Measurements from ENCODE around the gene RFT1.
A peak's percentile ranks its signal among the peaks of the same experiment; 100 is the strongest.
"Not testable (repeated sequence)": the region's sequence is repeated elsewhere in the genome, so short reads cannot be mapped to it uniquely, and the experiment has no call there.

The RFT1 gene

GRCh38 chr3:53054233-53054632 is 76.0 kb downstream of the RFT1 start:
- H2BK15ac ChIP-seq (ENCODE audit: low read depth, poor library complexity, severe bottlenecking); H2AFZ ChIP-seq (ENCODE audit: low read depth, low read length); H3K18ac ChIP-seq (ENCODE audit: low read depth in 1 of 2, low read length in 2 of 2); H3K79me1 ChIP-seq (replicated peaks; ENCODE audit: low read length, poor library complexity, severe bottlenecking); H2BK120ac ChIP-seq (ENCODE audit: low read depth, low read length); H2AK5ac ChIP-seq (ENCODE audit: low read length, severe bottlenecking); H3K14ac ChIP-seq (ENCODE audit: low read length in 2 of 2); H3K9ac ChIP-seq (ENCODE audit: low read length); H3K27me3 ChIP-seq (ENCODE audit: control insufficient read depth in 1 of 2, insufficient read depth in 1 of 2, low read length in 2 of 2); H3K9me3 ChIP-seq (ENCODE audit: control insufficient read depth, low read length); H3K4me1 ChIP-seq (ENCODE audit: control insufficient read depth, insufficient read depth, low read depth, low read length); H3K4ac ChIP-seq (ENCODE audit: low read depth in 1 of 2, low read length in 2 of 2); H3K23ac ChIP-seq (ENCODE audit: low read length in 2 of 2); H3K27ac ChIP-seq (ENCODE audit: low read length, poor library complexity, severe bottlenecking); H3K4me3 ChIP-seq (ENCODE audit: insufficient read depth in 1 of 2, low read depth in 1 of 2, low read length in 2 of 2); H2BK5ac ChIP-seq (ENCODE audit: low read depth, low read length, poor library complexity, severe bottlenecking); H4K91ac ChIP-seq (ENCODE audit: low read length); DNase-seq; H3K36me3 ChIP-seq (ENCODE audit: control insufficient read depth in 1 of 2, insufficient read depth in 2 of 2, low read depth in 1 of 2, low read length in 2 of 2); H2BK12ac ChIP-seq (ENCODE audit: low read length in 2 of 2); H4K8ac ChIP-seq (ENCODE audit: low read length); H3K4me2 ChIP-seq (ENCODE audit: low read length, poor library complexity, severe bottlenecking): not testable (repeated sequence)
- WGBS = 91% methylated on average over 5 of the region's 7 CpGs

DNA sequence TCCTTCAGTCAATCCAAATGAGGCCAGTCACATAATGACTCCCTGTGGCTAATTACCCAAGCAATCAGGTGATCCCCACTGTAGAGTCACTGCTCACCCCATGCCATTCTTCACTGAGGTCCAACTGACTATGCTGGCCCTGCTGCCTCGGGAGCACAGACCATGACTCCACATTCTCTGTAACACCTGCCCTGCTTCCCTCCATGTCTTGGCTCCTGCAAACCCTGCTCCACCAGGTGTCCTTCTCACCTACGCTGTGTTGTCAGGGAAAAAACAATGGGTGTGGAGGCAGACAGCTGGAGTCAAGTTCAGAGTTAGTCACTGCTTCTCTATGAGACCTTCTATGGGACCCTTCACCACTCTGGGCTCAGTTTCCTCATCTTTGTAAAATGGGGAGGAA is 78.3 kb downstream of the RFT1 start:
- H2AFZ ChIP-seq (ENCODE audit: low read depth, low read length) = no peak overlapping the region
- no peak overlapping the region for H3K9ac ChIP-seq (ENCODE audit: low read length)
- no peak overlapping the region for H4K91ac ChIP-seq (ENCODE audit: low read length)
- H3K36me3 ChIP-seq (ENCODE audit: control insufficient read depth in 1 of 2, insufficient read depth in 2 of 2, low read depth in 1 of 2, low read length in 2 of 2) = no peaks in the 10 kb centered on the region
- H3K4me1 ChIP-seq (ENCODE audit: control insufficient read depth, insufficient read depth, low read depth, low read length) = peaks cover under 1% of the 10 kb centered on the region
- no peak overlapping the region for H2BK12ac ChIP-seq (ENCODE audit: low read length in 2 of 2)
- no peak overlapping the region for H2AK5ac ChIP-seq (ENCODE audit: low read length, severe bottlenecking)
- no peak overlapping the region for H3K18ac ChIP-seq (ENCODE audit: low read depth in 1 of 2, low read length in 2 of 2)
- DNase-seq = no peak
- peaks cover 4 to 9% of the 10 kb centered on the region in 2 experiments for H3K27me3 ChIP-seq (ENCODE audit: control insufficient read depth in 1 of 2, insufficient read depth in 1 of 2, low read length in 2 of 2)
- WGBS = 67% methylated on average over 2 of the region's 2 CpGs
- H3K4ac ChIP-seq (ENCODE audit: low read depth in 1 of 2, low read length in 2 of 2) = no peak overlapping the region
- no peak overlapping the region for H2BK120ac ChIP-seq (ENCODE audit: low read depth, low read length)
- no peak overlapping the region for H4K8ac ChIP-seq (ENCODE audit: low read length)
- no peak overlapping the region for H2BK15ac ChIP-seq (ENCODE audit: low read depth, poor library complexity, severe bottlenecking)
- no peak overlapping the region for H3K27ac ChIP-seq (ENCODE audit: low read length, poor library complexity, severe bottlenecking)
- no peak overlapping the region for H3K4me2 ChIP-seq (ENCODE audit: low read length, poor library complexity, severe bottlenecking)
- no peak overlapping the region for H3K4me3 ChIP-seq (ENCODE audit: insufficient read depth in 1 of 2, low read depth in 1 of 2, low read length in 2 of 2)
- no peak overlapping the region for H2BK5ac ChIP-seq (ENCODE audit: low read depth, low read length, poor library complexity, severe bottlenecking)
- H3K14ac ChIP-seq (ENCODE audit: low read length in 2 of 2) = no peak overlapping the region
- no peak overlapping the region for H3K23ac ChIP-seq (ENCODE audit: low read length in 2 of 2)
- no peaks in the 10 kb centered on the region for H3K79me1 ChIP-seq (replicated peaks; ENCODE audit: low read length, poor library complexity, severe bottlenecking)
- no peaks in the 10 kb centered on the region for H3K9me3 ChIP-seq (ENCODE audit: control insufficient read depth, low read length)

DNA sequence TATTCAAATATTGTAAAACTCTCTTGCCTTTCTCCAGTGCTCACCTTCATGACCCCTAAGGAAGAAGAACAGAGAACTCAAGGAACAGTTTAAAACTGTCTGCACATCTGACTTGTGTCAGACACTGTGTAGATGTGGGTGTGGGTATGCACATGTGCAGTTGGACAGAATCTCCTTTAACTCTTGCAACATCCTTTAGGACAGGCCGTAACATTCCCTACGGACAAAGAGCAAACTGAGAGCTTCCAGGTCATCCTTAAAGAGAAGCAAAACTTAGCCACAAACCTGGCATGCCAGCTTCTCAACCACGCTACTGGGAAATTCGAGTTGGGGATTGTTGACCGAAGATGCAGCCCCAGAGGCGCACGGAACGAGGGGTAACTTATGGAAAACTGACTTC is 80.2 kb downstream of the RFT1 start:
- no peak overlapping the region for H3K14ac ChIP-seq (ENCODE audit: low read length in 2 of 2)
- H2AK5ac ChIP-seq (ENCODE audit: low read length, severe bottlenecking) = no peak overlapping the region
- H3K4me2 ChIP-seq (ENCODE audit: low read length, poor library complexity, severe bottlenecking) = no peak overlapping the region
- no peak overlapping the region for H2BK5ac ChIP-seq (ENCODE audit: low read depth, low read length, poor library complexity, severe bottlenecking)
- H3K79me1 ChIP-seq (replicated peaks; ENCODE audit: low read length, poor library complexity, severe bottlenecking) = no peaks in the 10 kb centered on the region
- H4K91ac ChIP-seq (ENCODE audit: low read length) = no peak overlapping the region
- WGBS = 88% methylated on average over 8 of the region's 8 CpGs
- H4K8ac ChIP-seq (ENCODE audit: low read length) = no peak overlapping the region
- no peak overlapping the region for H3K18ac ChIP-seq (ENCODE audit: low read depth in 1 of 2, low read length in 2 of 2)
- H2BK12ac ChIP-seq (ENCODE audit: low read length in 2 of 2) = no peak overlapping the region
- peaks cover 7 to 12% of the 10 kb centered on the region in 2 experiments for H3K27me3 ChIP-seq (ENCODE audit: control insufficient read depth in 1 of 2, insufficient read depth in 1 of 2, low read length in 2 of 2)
- peaks cover 10% of the 10 kb centered on the region for H3K4me1 ChIP-seq (ENCODE audit: control insufficient read depth, insufficient read depth, low read depth, low read length)
- no peak overlapping the region for H3K4ac ChIP-seq (ENCODE audit: low read depth in 1 of 2, low read length in 2 of 2)
- no peak overlapping the region for H2BK15ac ChIP-seq (ENCODE audit: low read depth, poor library complexity, severe bottlenecking)
- no peak overlapping the region for H2BK120ac ChIP-seq (ENCODE audit: low read depth, low read length)
- no peaks in the 10 kb centered on the region for H3K9me3 ChIP-seq (ENCODE audit: control insufficient read depth, low read length)
- H3K9ac ChIP-seq (ENCODE audit: low read length) = no peak overlapping the region
- no peak overlapping the region for H2AFZ ChIP-seq (ENCODE audit: low read depth, low read length)
- no peak overlapping the region for H3K23ac ChIP-seq (ENCODE audit: low read length in 2 of 2)
- H3K4me3 ChIP-seq (ENCODE audit: insufficient read depth in 1 of 2, low read depth in 1 of 2, low read length in 2 of 2) = no peak overlapping the region
- H3K27ac ChIP-seq (ENCODE audit: low read length, poor library complexity, severe bottlenecking) = no peak overlapping the region
- no peak for DNase-seq
- no peaks in the 10 kb centered on the region for H3K36me3 ChIP-seq (ENCODE audit: control insufficient read depth in 1 of 2, insufficient read depth in 2 of 2, low read depth in 1 of 2, low read length in 2 of 2)

DNA sequence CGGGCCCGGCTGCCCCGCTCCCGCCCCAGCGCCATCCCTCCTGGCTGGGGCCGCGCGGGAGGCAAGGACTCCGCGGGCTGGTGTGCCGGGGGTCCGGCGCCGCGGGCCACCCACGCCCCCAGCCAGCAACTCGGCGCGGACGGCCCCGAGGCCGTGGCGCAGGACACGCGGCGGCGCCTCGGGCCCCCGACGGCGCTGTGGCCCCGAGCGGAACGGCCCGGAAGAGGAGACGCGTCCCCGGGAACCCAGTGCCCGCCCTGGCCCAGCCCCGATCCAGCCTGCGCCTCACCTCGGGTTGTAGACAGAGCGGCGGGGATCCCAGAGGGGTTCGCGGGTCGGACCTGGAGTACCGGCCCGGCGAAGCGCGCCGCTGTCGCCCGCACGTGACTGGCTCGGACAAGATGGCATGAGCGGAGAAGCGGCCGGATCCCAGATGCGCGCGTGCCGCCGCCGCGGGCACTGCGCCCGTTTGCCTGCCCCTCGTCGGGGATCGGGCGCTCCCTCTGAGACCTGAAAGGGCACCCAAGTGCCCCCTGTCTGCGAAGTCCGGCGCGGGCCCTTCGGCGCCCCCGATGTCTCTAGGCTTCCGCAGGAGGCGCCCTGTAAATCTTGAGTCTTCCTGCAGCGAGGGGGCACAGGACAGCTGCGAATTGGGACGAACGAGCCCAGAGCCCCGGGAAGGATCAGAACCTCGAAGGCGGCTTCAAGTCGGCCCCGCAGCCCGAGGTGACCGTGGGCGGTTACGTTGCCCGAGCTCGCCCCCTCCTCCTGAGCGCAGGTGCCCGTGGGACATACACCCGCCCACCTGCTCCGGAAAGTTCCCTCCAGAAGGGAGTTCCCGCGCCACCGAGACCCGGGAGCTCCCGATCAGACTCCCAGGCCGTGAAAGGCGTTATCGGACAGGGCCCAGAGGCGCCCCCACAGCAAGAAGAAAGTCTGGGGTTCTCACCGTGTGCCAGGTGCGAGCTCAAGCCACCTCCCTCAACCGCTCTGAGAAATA is 83.8 kb downstream of the RFT1 start:
- Histone ChIP-seq H3K27ac (ENCODE audit: low read length, poor library complexity, severe bottlenecking) (no peak overlapping the region), H2AFZ (ENCODE audit: low read depth, low read length) (peak overlapping the region; percentile 92), H3K23ac (ENCODE audit: low read length in 2 of 2) (peak overlapping the region in 1 of 2 experiments; percentile 83), H3K27me3 (ENCODE audit: control insufficient read depth in 1 of 2, insufficient read depth in 1 of 2, low read length in 2 of 2) (peaks cover 6 to 12% of the 10 kb centered on the region in 2 experiments), H3K14ac (ENCODE audit: low read length in 2 of 2) (no peak overlapping the region), H4K8ac (ENCODE audit: low read length) (peak overlapping the region; percentile 77), H3K4me2 (ENCODE audit: low read length, poor library complexity, severe bottlenecking) (peak overlapping the region; percentile 90), H3K18ac (ENCODE audit: low read depth in 1 of 2, low read length in 2 of 2) (peak overlapping the region; percentile 33 to 40), H3K4ac (ENCODE audit: low read depth in 1 of 2, low read length in 2 of 2) (no peak overlapping the region), H4K91ac (ENCODE audit: low read length) (peak overlapping the region; percentile 58), H2AK5ac (ENCODE audit: low read length, severe bottlenecking) (no peak overlapping the region), H2BK5ac (ENCODE audit: low read depth, low read length, poor library complexity, severe bottlenecking) (no peak overlapping the region), H2BK120ac (ENCODE audit: low read depth, low read length) (no peak overlapping the region), H3K9me3 (ENCODE audit: control insufficient read depth, low read length) (no peaks in the 10 kb centered on the region), H3K36me3 (ENCODE audit: control insufficient read depth in 1 of 2, insufficient read depth in 2 of 2, low read depth in 1 of 2, low read length in 2 of 2) (no peaks in the 10 kb centered on the region), H3K9ac (ENCODE audit: low read length) (peak overlapping the region; percentile 70), H2BK15ac (ENCODE audit: low read depth, poor library complexity, severe bottlenecking) (peak overlapping the region; percentile 83), H2BK12ac (ENCODE audit: low read length in 2 of 2) (peak overlapping the region in 1 of 2 experiments; percentile 1), H3K4me1 (ENCODE audit: control insufficient read depth, insufficient read depth, low read depth, low read length) (peaks cover 14% of the 10 kb centered on the region), H3K4me3 (ENCODE audit: insufficient read depth in 1 of 2, low read depth in 1 of 2, low read length in 2 of 2) (peak overlapping the region; percentile 78 to 87), H3K79me1 (replicated peaks; ENCODE audit: low read length, poor library complexity, severe bottlenecking) (peaks cover 2% of the 10 kb centered on the region)
- DNase-seq = peak; percentile 46
- WGBS = 4% methylated on average over 83 of the region's 113 CpGs

Measured in mesenchymal stem cell (in vitro differentiated cells and primary cell).